SK-N-SH (cell line): ENCODE measurements around the gene ANO9. TPM values are rescaled to one million over a fixed set of nuclear protein-coding genes. Genes with fewer than 3 reads are reported as not detected.

Experiments used
- CTCF ChIA-PET: fragments of 300-600, 350-600 bp; formaldehyde crosslinking; extraction: SDS; loops from one replicate; lab custom pipeline; 2021; lab: Yijun Ruan, JAX
- POLR2A ChIA-PET: fragments of 350-600 bp; sonication (Branson Sonifier 250); formaldehyde crosslinking; extraction: SDS; loops from one replicate; lab custom pipeline; 2020; ENCODE audit warnings: antibody characterized with exemption, inconsistent platforms; lab: Yijun Ruan, JAX
- DNase-seq: peaks from one replicate; pipeline ENCODE4 v3.0.0; 2012
- H2AFZ ChIP-seq: fragments of 200-600 bp; sonication (generic); 2 replicates; pipeline ENCODE4 v1.8.1; 2016; ENCODE audit warnings: antibody characterized with exemption, mild to moderate bottlenecking, low read depth
- H3F3A ChIP-seq: fragments of 200-600 bp; sonication (generic); replicated peaks from 2 replicates; pipeline ENCODE3; 2016; ENCODE audit warnings: antibody characterized with exemption, mild to moderate bottlenecking; ENCODE audit not compliant: insufficient read depth
- H3K27ac ChIP-seq, 2 experiments: fragments of 200-500 bp in 1 of 2; fragments of 200-600 bp in 1 of 2; sonication (Bioruptor generic) in 1 of 2; sonication (generic), shearing (Covaris generic) in 1 of 2; 2 replicates each; pipeline versions ENCODE4 v1.5.1 to v1.6.1; 2014 to 2016; ENCODE audit warnings: low read depth in 2 of 2, inconsistent platforms in 1 of 2, low read length in 1 of 2, mild to moderate bottlenecking in 1 of 2, mixed read lengths in 1 of 2
- H3K27me3 ChIP-seq: fragments of 200-600 bp; sonication (generic), shearing (Covaris generic); 2 replicates; pipeline ENCODE4 v1.6.1; 2016; ENCODE audit warnings: mixed run types; ENCODE audit not compliant: insufficient read depth
- H3K36me3 ChIP-seq, 2 experiments: fragments of 200-500 bp in 1 of 2; fragments of 200-600 bp in 1 of 2; sonication (Bioruptor generic) in 1 of 2; sonication (generic) in 1 of 2; replicated peaks in 1 of 2; 2 replicates each; pipeline versions ENCODE3 to v1.5.1; 2014 to 2016; ENCODE audit warnings: low read length in 1 of 2, mild to moderate bottlenecking in 1 of 2; ENCODE audit not compliant: insufficient read depth in 2 of 2, control insufficient read depth in 1 of 2
- H3K4me1 ChIP-seq, 2 experiments: fragments of 200-500 bp in 1 of 2; fragments of 200-600 bp in 1 of 2; sonication (Bioruptor generic) in 1 of 2; sonication (generic), shearing (Covaris generic) in 1 of 2; 2 replicates each; pipeline versions ENCODE4 v1.5.1 to v1.6.1; 2014 to 2016; ENCODE audit warnings: low read depth in 1 of 2, low read length in 1 of 2, mixed run types in 1 of 2; ENCODE audit not compliant: insufficient read depth in 2 of 2, control insufficient read depth in 1 of 2
- H3K4me2 ChIP-seq: fragments of 200-600 bp; sonication (generic), shearing (Covaris generic); 2 replicates; pipeline ENCODE4 v1.6.1; 2017; ENCODE audit warnings: mixed run types
- H3K4me3 ChIP-seq, 2 experiments: fragments of 200-500 bp in 1 of 2; fragments of 200-600 bp in 1 of 2; sonication (Bioruptor generic) in 1 of 2; sonication (generic), shearing (Covaris generic) in 1 of 2; 2 replicates each; pipeline versions ENCODE4 v1.5.1 to v1.8.1; 2014 to 2016; ENCODE audit warnings: low read depth in 2 of 2, inconsistent platforms in 1 of 2, low read length in 1 of 2, mild to moderate bottlenecking in 1 of 2, mixed read lengths in 1 of 2, moderate library complexity in 1 of 2
- H3K79me2 ChIP-seq: fragments of 200-600 bp; sonication (generic); 2 replicates; pipeline ENCODE4 v1.8.1; 2017; ENCODE audit warnings: mild to moderate bottlenecking; ENCODE audit not compliant: insufficient read depth
- H3K9ac ChIP-seq: fragments of 200-600 bp; sonication (generic); 2 replicates; pipeline ENCODE4 v1.6.1; 2017; ENCODE audit warnings: mixed run types
- H3K9me2 ChIP-seq: fragments of 200-600 bp; sonication (generic); 2 replicates; pipeline ENCODE4 v1.6.1; 2017; ENCODE audit warnings: mixed run types
- H3K9me3 ChIP-seq: fragments of 200-600 bp; sonication (generic); 2 replicates; pipeline ENCODE4 v1.6.1; 2017; ENCODE audit warnings: mixed run types, mild to moderate bottlenecking, moderate library complexity
- H4K20me1 ChIP-seq: fragments of 200-600 bp; sonication (generic); 2 replicates; pipeline ENCODE4 v1.6.1; 2017; ENCODE audit warnings: mild to moderate bottlenecking, mixed run types; ENCODE audit not compliant: insufficient read depth
- CHD2 ChIP-seq: fragments of 150-350 bp; IDR thresholded peaks from 2 replicates; pipeline ENCODE4 v1.6.1; 2018; ENCODE audit warnings: low read length; ENCODE audit not compliant: partially characterized antibody
- EP300 ChIP-seq, 2 experiments: IDR thresholded peaks; 2 replicates each; pipeline versions ENCODE4 v1.4.0 to v1.6.1; 2012; ENCODE audit warnings: borderline replicate concordance in 1 of 2, low read depth in 1 of 2, low read length in 1 of 2
- EZH2phosphoT487 ChIP-seq: fragments of 200-600 bp; sonication (generic); IDR thresholded peaks from 2 replicates; pipeline ENCODE4 v1.6.1; 2017; ENCODE audit warnings: low read depth, mixed run types, mild to moderate bottlenecking, antibody characterized with exemption, moderate library complexity, borderline replicate concordance
- GATA2 ChIP-seq: sonication (generic); formaldehyde crosslinking; IDR thresholded peaks from 2 replicates; pipeline ENCODE4 v1.5.0; 2020; ENCODE audit warnings: mild to moderate bottlenecking, missing genetic modification reagents
- MEF2A ChIP-seq: IDR thresholded peaks from 2 replicates; pipeline ENCODE4 v1.4.0; 2012; ENCODE audit warnings: low read depth, borderline replicate concordance
- RCOR1 ChIP-seq: fragments of 150-350 bp; IDR thresholded peaks from 2 replicates; pipeline ENCODE4 v1.6.1; 2017; ENCODE audit warnings: antibody characterized with exemption, low read length
- RFX5 ChIP-seq: IDR thresholded peaks from 2 replicates; pipeline ENCODE4 v1.6.1; 2012; ENCODE audit warnings: mild to moderate bottlenecking, improper control_type of control experiment, low read length
- RXRA ChIP-seq: IDR thresholded peaks from 2 replicates; pipeline ENCODE4 v1.4.0; 2012; ENCODE audit warnings: low read depth, mild to moderate bottlenecking, borderline replicate concordance
- TEAD4 ChIP-seq: IDR thresholded peaks from 2 replicates; pipeline ENCODE4 v1.4.0; 2012; ENCODE audit warnings: mild to moderate bottlenecking, borderline replicate concordance; ENCODE audit not compliant: insufficient read depth
- YY1 ChIP-seq: IDR thresholded peaks from 2 replicates; pipeline ENCODE4 v1.4.0; 2012; ENCODE audit warnings: low read depth, mild to moderate bottlenecking
- WGBS: methylation state at CpG from one replicate; pipeline ENCODE4 v1.1.6; 2017; ENCODE audit warnings: low lambda C conversion rate; 5-methylcytosine and 5-hydroxymethylcytosine counted together
- polyA plus RNA-seq, 3 experiments: library from polyadenylated mRNA; depleted of rRNA; stranded (reverse); fragments of >200 nt; gene quantifications; 2 replicates each; pipeline ENCODE4 v1.2.3, GENCODE V29; 2012
- TF ChIP-seq, protein P1 (sequence below): IDR thresholded peaks from 2 replicates; pipeline ENCODE4 v1.6.1; 2012; ENCODE audit warnings: mild to moderate bottlenecking, low read depth, low read length, moderate library complexity
- TF ChIP-seq, protein P2 (sequence below): IDR thresholded peaks from 2 replicates; pipeline ENCODE4 v1.4.0; 2012; ENCODE audit warnings: low read depth, borderline replicate concordance
- TF ChIP-seq, protein P3 (sequence below): IDR thresholded peaks from 2 replicates; pipeline ENCODE4; 2012

ANO9 gene
- polyA plus RNA-seq, 1 of the 3 experiments (the other 2 are of a cell fraction): 0.12 TPM

DNA sequence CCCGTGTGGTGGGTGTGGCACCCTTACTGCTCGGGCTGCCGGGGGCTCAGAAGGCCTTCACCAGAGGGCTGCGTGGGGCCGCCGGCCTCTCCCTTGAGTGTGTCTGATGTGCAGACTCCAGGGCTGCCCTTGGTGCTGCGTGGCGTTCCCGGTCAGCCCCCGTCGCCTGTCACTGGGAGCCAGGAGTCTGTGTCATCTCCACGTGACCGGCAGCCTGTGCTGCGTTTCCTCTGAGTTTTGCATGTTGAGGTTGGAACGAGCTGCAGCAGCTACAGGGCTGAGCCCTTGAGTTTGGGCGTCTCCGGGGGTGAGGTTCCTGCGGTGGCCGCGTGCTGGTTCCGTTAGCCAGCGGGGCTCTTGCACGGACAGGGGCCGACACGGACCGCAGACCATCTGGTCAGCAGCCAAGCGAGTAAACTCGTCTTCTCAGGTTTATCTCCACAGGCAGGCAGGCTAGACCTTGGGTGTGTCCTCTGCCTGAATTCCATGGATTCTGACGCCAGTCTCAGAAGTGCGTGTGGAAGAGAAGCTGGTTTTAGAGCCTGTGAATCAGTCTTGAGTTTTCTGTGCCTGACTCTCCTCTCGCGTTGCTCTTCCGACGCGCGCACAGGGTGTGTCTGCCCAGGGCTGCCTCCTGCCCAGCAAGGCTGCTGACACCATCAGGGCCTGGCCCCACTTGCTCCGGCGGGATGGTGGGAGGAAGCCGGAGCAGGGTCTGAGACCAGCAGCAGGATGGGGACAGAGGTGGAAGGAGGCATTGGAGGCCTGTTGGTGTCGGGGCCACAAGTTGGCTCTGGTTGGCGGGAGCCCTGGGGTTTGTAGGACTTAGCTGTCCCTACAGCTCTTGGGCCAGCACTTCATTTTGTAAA, 18.8 kb upstream of the ANO9 start (continued):
- TF ChIP-seq, protein P1, sequence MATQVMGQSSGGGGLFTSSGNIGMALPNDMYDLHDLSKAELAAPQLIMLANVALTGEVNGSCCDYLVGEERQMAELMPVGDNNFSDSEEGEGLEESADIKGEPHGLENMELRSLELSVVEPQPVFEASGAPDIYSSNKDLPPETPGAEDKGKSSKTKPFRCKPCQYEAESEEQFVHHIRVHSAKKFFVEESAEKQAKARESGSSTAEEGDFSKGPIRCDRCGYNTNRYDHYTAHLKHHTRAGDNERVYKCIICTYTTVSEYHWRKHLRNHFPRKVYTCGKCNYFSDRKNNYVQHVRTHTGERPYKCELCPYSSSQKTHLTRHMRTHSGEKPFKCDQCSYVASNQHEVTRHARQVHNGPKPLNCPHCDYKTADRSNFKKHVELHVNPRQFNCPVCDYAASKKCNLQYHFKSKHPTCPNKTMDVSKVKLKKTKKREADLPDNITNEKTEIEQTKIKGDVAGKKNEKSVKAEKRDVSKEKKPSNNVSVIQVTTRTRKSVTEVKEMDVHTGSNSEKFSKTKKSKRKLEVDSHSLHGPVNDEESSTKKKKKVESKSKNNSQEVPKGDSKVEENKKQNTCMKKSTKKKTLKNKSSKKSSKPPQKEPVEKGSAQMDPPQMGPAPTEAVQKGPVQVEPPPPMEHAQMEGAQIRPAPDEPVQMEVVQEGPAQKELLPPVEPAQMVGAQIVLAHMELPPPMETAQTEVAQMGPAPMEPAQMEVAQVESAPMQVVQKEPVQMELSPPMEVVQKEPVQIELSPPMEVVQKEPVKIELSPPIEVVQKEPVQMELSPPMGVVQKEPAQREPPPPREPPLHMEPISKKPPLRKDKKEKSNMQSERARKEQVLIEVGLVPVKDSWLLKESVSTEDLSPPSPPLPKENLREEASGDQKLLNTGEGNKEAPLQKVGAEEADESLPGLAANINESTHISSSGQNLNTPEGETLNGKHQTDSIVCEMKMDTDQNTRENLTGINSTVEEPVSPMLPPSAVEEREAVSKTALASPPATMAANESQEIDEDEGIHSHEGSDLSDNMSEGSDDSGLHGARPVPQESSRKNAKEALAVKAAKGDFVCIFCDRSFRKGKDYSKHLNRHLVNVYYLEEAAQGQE: no peak
- TF ChIP-seq, protein P2, sequence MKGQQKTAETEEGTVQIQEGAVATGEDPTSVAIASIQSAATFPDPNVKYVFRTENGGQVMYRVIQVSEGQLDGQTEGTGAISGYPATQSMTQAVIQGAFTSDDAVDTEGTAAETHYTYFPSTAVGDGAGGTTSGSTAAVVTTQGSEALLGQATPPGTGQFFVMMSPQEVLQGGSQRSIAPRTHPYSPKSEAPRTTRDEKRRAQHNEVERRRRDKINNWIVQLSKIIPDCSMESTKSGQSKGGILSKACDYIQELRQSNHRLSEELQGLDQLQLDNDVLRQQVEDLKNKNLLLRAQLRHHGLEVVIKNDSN: no peak
- TF ChIP-seq RCOR1: no peak
- TF ChIP-seq GATA2 (CRISPR knock-in tag): no peak
- TF ChIP-seq EP300 (IDR thresholded peaks at IDR 0.05; ENCODE audit: borderline replicate concordance in 1 of 2, low read depth in 1 of 2, low read length in 1 of 2): no peak
- TF ChIP-seq, all 33 proteins: peak for 0

DNA sequence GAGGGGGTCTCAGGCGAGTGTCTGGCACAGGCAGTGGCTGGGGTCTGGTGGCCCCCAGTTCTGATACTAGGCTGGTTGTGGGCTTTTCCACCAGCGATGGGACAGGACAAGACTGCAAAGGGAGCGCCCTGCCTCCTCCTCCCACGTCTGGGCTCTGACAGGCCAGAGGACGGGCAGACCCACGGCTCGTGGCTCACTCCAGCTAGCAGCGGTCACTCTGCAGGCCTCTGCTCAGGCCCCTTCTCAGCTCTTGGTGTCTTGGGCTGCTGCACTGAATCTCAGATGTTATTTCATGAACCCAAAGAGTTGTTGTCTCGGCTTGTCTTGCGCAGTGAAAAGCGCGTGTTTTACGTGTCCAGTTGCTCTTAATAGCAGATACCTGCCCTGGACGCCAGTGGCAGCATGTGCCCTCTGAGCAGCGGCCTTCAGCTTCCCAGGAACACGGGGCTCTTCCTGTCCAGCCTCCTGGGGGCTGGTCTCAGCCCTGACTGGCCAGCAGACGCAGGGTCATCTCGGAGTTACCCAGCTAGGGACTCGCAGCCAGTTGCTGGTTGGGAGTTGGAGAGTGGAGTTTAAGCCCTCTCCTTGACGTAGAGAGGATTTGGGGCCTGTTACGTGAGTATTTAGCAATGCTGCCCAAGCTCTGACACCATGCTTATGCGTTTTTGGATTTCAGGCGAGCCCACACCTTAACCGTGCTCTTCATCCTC, 17.9 kb upstream of the ANO9 start:
- DNase-seq: no peak
- no peak overlapping the region for H3K9ac ChIP-seq

More for the DNA sequence above, 17.9 kb upstream of the ANO9 start:
- peaks cover 35% of the 10 kb centered on the region; the same call in 1 of the 2 replicates for H3K79me2 ChIP-seq
- ChIA-PET CTCF (interaction anchor here (1.4 kb wide), 1 partner anchor 11 kb away, joined by 3 read pairs; no protein-coding TSS in a partner anchor), POLR2A (no interaction called here)
- no peaks in the 10 kb centered on the region for H3K27me3 ChIP-seq
- H3K9me3 ChIP-seq: no peaks in the 10 kb centered on the region
- H2AFZ ChIP-seq: no peak overlapping the region
- no peaks in the 10 kb centered on the region for H3K9me2 ChIP-seq
- peaks cover 0 to 8% of the 10 kb centered on the region in 2 experiments for H3K36me3 ChIP-seq
- no peak overlapping the region for H3K4me3 ChIP-seq
- TF ChIP-seq MEF2A (no peak), RCOR1 (no peak), RFX5 (no peak), TEAD4 (no peak), EZH2phosphoT487 (no peak), RXRA (no peak), CHD2 (no peak), GATA2 (CRISPR knock-in tag) (no peak), YY1 (no peak)
- TF ChIP-seq, protein P3, sequence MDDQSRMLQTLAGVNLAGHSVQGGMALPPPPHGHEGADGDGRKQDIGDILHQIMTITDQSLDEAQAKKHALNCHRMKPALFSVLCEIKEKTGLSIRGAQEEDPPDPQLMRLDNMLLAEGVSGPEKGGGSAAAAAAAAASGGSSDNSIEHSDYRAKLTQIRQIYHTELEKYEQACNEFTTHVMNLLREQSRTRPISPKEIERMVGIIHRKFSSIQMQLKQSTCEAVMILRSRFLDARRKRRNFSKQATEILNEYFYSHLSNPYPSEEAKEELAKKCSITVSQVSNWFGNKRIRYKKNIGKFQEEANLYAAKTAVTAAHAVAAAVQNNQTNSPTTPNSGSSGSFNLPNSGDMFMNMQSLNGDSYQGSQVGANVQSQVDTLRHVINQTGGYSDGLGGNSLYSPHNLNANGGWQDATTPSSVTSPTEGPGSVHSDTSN: no peak
- H3F3A ChIP-seq: no peaks in the 10 kb centered on the region
- no peaks in the 10 kb centered on the region for H3K4me1 ChIP-seq
- no peak overlapping the region for H3K4me2 ChIP-seq
- 94% methylated on average over 21 of the region's 24 CpGs for WGBS
- H3K27ac ChIP-seq: no peak overlapping the region
- H4K20me1 ChIP-seq: peaks cover 3% of the 10 kb centered on the region; the same call in 1 of the 2 replicates
